Activated CD4-positive, alpha-beta T cell treated with anti-CD3 and anti-CD28 coated beads, Interleukin-2, amount 50 U/mL, for 24 hours (primary cell): ENCODE measurements around the gene CHI3L1.
A peak's percentile ranks its signal among the peaks of the same experiment; 100 is the strongest.

Experiments used
- DNase-seq, 2 donors: peaks; one replicate each; pipeline ENCODE4 v3.0.0-alpha.2; 2020; ENCODE audit warnings: low read depth in 1 of 2, low spot score in 1 of 2

CHI3L1 gene

DNA sequence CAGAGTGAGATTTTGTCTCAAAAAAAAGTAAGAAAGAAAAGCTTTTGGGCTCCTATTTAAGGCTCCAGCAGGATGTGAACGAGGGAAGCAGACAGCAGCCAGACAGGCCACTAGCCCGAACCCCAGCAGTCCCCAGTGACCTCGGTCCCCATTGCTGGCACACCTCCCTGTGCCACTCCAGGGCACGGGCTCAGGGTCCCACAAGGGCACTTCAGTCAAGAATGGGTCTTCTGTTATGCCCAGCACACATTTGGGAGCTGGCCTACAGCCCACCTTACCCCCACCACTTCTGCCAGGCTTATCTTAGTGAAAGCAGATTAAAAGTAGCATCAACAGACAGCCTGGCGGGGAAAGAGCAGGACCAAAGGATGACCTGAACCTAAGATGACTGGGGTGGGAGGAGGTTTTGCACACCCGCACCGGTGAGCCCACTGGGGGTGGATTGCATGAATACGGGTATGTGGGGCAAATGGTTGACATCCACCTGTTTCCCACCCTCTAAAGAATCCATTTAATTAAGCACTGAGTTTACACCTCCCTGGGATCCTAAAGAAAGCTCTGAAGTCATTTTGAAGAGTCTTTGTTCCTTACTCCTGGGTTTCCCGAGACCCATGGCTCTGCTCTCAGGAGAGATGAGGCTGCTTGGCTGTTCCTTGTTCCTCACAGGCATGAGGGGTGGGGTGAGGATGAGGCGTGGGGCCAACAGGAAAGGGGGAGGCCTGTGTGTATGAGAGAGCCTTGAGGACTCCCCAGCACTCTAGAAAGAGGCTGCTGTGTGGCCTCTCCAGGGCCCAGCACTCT is 4.7 kb downstream of the CHI3L1 start:
- DNase-seq, result no peak

DNA sequence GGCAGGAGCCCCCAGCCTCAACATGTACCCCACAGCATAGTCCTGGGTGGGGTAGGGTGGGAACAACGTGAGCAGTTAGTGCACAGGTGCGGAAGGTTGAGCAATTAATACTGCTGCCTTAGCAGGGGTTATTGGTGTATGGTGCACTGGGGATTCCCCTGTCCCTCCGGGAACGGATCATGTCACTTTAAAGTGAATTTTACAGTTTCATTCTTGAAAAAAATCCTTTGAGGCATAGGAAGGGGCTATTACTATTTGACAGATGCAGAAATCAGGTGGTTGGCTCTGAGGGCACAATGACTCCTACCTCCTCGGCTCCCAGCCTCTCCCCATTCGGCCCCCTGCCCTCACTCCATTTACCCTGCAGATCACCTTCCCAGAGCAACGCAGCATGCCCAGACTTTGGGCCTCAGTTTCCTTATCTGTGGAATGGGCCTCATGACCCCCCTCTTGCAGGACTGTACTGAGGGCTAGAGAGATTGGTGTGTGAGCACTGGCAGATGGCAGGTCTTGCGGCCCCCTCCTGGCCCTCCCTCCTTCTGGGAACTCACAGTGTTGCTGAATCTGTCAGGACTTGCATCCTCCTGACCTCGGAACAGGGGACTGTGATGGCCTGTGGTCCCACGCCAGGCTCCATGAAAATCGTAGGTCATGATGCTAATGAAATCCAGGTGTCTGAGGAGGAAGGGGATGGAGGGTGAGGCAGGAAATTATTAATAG is 5.7 kb downstream of the CHI3L1 start:
- no peak for DNase-seq

GRCh38 chr1:203179667-203180005 is 6.9 kb downstream of the CHI3L1 start:
- DNase-seq, result no peak

GRCh38 chr1:203178821-203179666 is 7.5 kb downstream of the CHI3L1 start:
- no peak for DNase-seq

DNA sequence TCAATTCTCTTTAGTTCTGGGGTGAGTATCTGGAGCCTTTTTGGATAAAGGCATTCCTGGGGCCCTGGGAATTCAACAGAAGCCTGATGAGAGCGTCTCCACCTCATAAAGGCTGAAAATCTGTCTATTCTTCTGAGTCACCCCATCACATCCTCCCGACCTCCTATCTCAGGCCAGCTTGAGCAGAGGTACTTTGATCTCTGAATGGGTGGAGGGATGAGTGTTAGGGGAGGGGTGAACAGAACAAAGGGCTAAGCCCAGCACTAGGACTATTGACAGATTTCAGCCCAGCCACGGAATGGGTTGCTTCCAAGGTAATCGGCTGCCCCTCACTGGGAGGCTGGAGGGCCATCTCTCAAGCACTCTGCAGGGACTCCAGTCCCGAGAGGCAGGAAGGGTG is 8.4 kb downstream of the CHI3L1 start:
- DNase-seq, result no peak

- no peak for DNase-seq
Measured at GRCh38 chr1:203177470-203178039, 8.9 kb downstream of the CHI3L1 start.

GRCh38 chr1:203177036-203177405 is 9.5 kb downstream of the CHI3L1 start:
- no peak for DNase-seq

- no peak for DNase-seq
Measured at GRCh38 chr1:203176273-203177035, 10.1 kb downstream of the CHI3L1 start.

- DNase-seq, result no peak
Measured at GRCh38 chr1:203175827-203176241, 10.7 kb downstream of the CHI3L1 start.

DNA sequence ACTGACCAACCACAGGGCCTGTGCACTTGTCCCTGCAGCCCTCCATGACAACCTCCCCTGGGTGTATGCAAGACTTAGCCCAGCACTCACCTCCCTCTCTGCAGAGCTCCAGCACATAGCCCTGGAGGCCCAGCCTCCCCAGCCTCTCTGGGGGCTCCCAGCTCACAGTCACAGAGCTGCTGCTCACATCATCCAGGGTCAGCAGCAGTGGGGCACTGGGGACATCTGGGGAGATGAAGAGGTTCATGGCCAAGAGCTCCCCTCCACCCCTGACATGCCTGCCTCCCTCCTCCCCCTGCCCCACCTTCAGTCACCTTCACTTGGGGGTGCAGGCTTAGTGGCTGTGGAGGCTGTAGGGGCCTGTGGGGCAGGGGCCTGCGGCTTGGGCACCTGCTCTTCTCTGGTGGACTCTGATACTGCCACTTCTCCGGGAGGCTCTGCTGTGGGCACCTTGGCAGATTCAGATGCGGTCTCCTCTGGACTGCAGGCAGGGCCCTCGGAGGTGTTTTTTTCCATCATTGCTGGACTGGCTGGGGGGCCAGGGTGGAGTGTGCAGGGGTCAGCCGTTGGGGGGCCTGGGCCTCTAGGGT is 11.2 kb downstream of the CHI3L1 start, which contains the start of gene MYBPH:
Gene MYBPH (minus strand): TSS at position 590 of the 590 bp plus-strand sequence. CDS start 71 bp downstream, at position 519.
- no peak for DNase-seq

DNA sequence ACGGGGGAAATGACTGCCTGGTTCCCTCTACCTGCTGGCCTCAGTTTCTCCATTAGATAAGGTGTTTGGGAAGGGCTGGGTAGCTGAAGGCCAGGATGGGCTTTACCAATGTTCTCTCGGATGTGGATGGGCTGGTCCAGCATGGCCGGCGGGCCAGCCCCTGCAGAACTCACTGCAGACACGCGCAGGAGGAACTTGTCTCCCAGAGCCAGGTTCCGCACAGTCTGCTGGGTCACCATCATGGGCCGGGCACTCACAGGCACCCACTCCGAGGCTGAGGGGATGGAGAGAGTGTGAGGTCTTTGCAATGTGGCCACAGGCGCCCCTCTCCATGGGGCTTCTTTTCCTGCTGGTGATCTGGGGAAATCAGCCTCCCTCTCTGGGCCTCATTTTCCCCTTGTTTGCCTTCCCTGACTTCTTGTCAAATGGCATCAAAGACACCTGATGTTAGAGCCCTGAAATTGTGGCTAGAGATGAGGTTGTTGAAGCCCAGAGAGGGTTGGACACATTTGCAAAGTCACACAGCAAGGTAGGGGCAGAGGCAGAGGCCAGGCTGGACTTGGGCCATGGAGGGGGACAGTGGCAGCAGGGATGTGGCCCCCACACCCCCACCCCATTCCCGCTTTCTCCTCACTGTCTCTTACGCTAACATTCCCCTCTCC is 12.0 kb downstream of the CHI3L1 start:
- DNase-seq, result no peak

- no peak for DNase-seq
Measured at GRCh38 chr1:203173566-203173965, 12.9 kb downstream of the CHI3L1 start.

GRCh38 chr1:203173011-203173555 is 13.4 kb downstream of the CHI3L1 start:
- no peak for DNase-seq

- DNase-seq, result peak in 1 of 2 donors; percentile 17
Measured at GRCh38 chr1:203172184-203173010, 14.1 kb downstream of the CHI3L1 start.

DNA sequence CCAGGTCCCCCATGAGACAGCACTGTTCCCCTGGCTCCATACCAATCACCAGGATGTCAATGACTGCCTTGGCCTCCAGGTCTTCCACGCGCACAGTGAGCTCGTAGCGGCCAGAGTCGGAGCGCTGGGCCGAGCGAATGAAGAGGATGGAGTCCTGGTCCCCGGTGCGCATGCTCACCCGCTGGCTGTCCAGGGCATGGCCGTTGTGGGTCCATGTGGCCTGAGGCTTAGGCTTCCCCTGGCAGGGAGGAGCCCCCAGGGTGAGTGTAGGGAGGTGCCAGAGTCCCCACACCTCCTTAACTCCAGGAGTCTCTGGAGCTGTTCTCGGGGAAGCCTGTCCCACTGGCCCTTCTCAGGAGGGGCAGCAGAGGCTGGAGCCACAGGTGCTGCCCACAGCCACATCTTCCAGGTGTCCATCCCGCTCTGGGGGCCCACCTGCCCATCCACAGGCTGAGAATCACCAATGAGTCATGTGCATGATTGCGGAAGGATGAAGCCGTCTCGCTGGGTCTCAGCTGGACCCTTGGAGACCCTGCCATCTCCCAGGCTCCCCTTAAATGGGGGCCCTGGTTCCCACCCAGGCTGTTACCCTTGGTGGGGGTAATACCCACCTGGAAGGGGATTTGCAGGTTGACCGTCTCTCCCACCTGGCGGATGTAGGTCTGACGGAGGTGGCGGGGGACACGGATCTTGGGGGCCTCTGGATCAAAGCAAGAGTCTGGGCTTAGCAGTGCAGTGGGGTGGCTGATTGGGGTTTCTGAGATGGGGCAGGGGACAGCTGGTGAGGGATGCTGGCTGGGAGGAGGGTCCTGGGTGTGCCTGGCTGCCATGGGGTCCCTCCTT is 14.9 kb downstream of the CHI3L1 start:
- DNase-seq, result no peak

- DNase-seq, result no peak
Measured at GRCh38 chr1:203170625-203171330, 15.7 kb downstream of the CHI3L1 start.
